NCI-H748 (cell line): ENCODE data around the gene YBEY.

Experiments used
- DNase-seq: peaks from one replicate; lab custom pipeline; 2025; ENCODE audit not compliant: unreplicated experiment; lab: John Stamatoyannopoulos, UW

YBEY gene

GRCh38 chr21:46264046-46264689 lies 22.0 kb upstream of the YBEY start:
- DNase-seq, result no peak

GRCh38 chr21:46264690-46265144 lies 21.4 kb upstream of the YBEY start:
- DNase-seq, result no peak

- DNase-seq, result no peak
These were observed 20.2 kb upstream of the YBEY start for GRCh38 chr21:46265736-46266525.

GRCh38 chr21:46266946-46267345 lies 19.2 kb upstream of the YBEY start:
- DNase-seq, result no peak

GRCh38 chr21:46268371-46268770 lies 17.8 kb upstream of the YBEY start:
- DNase-seq, result no peak

GRCh38 chr21:46269466-46269865 lies 16.7 kb upstream of the YBEY start:
- DNase-seq, result no peak

GRCh38 chr21:46273341-46273740 lies 12.8 kb upstream of the YBEY start:
- DNase-seq, result no peak

GRCh38 chr21:46274797-46275390 lies 11.2 kb upstream of the YBEY start:
- no peak for DNase-seq

- peak; percentile 41 for DNase-seq
These were observed 2.0 kb upstream of the YBEY start for GRCh38 chr21:46284077-46284644.

- DNase-seq, result no peak
These were observed 1.4 kb upstream of the YBEY start for GRCh38 chr21:46284733-46285132.

GRCh38 chr21:46285206-46285661 lies 908 bp upstream of the YBEY start, which contains the start of gene MCM3AP:
MCM3AP (minus strand) TSS chr21:46285611; CDS start chr21:46285286, 325 bp downstream.
- no peak for DNase-seq

- DNase-seq, result no peak
These were observed 483 bp downstream of the YBEY start for GRCh38 chr21:46286648-46287002.

- no peak for DNase-seq
These were observed 1.4 kb downstream of the YBEY start for GRCh38 chr21:46287541-46287940.

- no peak for DNase-seq
These were observed 3.6 kb downstream of the YBEY start for GRCh38 chr21:46289655-46290179.

GRCh38 chr21:46291561-46291960 lies 5.4 kb downstream of the YBEY start:
- DNase-seq, result no peak

GRCh38 chr21:46294647-46295176 lies 8.6 kb downstream of the YBEY start:
- no peak for DNase-seq

- DNase-seq, result no peak
These were observed 9.1 kb downstream of the YBEY start for GRCh38 chr21:46295177-46295770.

GRCh38 chr21:46295996-46296752 lies 10.0 kb downstream of the YBEY start:
- DNase-seq, result no peak

- DNase-seq, result peak; percentile 48
These were observed 11.5 kb downstream of the YBEY start for GRCh38 chr21:46297338-46298271.
